NCI-H82 (cell line): ENCODE data around the gene LZTR1.
A peak's percentile ranks its signal among the peaks of the same experiment; 100 is the strongest.
"Not testable (repeated sequence)": the region's sequence is repeated elsewhere in the genome, so short reads cannot be mapped to it uniquely, and the experiment has no call there.

Source experiments
- DNase-seq: peaks from one replicate; lab custom pipeline; 2025; lab: John Stamatoyannopoulos, UW

LZTR1 gene

DNA sequence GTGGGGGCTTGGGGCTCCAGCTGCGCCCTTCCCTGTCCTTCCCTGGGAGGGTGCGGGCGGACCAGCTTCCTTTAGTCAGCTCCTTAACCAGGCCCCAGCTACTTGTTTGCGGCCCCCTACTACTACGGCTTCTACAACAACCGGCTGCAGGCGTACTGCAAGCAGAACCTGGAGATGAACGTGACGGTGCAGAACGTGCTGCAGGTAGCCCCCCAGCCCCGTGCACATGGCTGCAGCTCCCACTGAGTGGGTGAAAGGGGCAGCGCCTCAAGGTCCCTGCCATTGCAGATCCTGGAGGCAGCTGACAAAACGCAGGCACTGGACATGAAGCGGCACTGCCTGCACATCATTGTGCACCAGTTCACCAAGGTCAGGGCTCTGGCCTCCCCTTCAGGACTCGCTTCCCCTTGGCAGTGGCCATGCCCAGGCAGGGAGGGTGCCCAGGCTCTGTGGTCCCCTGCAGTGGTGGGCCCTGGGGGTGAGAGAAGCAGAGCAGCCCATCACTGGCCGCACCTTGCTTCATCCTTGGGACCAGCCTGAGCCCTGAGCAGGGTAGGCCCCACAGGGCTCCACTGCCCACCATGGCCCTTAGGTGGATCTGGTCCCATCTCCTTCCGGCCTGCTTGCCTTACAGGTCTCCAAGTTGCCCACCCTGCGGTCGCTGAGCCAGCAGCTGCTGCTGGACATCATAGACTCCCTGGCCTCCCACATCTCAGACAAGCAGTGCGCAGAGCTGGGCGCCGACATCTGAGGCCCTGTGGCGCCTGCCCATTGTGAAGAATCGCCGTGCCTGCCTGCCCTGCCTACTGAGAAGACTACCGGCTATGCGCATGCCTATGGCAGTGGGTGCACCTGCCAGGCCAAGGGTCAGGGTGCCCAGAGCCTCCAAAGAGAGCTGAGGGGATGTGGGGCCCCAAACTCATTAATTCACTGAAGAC, 14.8 kb downstream of the LZTR1 start:
- DNase-seq, result no peak

DNA sequence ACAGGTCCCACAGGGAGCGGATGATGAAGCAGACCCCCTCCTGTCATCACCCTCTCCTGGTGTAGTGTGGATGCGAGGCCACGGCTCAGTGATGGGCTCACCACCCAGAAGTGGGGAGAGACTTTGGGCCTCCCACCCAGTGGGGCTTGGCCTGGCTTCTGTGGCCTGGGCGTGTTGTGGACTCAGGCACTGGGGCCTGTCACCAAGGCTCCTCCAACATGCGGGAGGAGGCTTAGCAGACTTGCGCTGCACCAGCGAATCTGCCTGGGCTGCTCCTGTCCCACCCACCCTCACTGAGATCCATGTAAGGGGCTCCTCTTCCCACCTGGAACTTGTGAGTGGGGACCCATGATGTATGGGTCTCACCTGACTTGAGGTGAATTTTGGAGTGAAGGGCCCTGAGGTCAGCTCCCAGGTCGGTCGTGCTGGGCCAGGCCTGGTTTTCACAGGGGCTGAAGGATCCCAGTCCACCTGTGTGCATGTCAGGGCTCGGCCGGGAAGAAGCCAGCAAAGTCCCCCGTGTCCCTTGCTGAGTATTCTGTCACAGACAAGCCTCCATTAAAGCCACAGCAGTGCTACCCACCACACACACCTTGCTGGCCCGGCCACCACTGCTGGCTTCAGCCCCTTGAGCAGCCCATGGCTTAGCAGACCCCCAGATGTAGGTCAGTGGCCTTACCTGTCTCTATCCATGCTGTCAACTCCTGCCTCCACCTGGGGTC, 15.6 kb downstream of the LZTR1 start:
- DNase-seq, result no peak

DNA sequence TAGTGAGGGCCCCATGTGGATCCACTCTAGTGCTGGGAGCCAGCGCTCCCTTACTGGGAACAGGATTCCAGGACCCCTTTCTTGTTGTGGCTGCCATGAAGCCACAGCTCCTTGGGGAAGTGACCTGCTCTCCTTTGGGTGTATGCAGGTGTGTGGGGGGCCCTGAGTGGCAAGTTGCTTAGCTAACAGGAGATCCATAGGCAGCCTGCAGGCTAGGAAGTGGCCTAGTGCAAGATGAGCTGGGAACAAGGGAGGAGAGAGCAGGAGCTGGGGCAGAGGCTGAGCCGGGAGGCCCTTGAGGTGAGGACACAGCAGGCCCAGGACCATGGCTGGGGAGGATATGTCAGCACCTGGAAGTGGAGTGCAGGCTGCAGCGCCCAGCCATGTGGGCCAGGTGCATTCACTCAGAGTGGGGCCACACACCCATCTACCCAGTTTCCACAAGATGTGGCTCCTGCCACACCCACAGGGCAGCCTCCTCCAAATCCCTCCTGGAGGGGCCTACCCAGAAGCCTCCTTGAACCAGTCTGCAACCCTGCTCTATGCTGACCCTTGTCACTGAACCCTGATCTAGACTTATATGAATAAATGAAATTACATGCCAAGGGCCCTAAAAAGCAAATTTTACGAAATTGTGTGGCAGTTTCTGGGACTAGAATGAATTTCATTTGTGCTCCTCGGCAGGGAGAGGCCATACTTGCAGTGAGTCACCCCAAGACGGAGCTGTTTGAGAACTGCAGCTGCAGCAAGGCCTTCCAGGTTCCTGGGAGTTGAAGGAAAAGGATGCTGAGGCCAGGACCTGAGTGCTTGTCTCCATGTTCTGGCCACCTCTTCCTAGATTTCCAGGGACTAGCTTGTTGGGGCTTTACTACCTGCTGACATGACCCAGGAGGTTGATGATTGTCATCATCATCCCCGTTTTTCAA, 16.6 kb downstream of the LZTR1 start:
- DNase-seq, result no peak

DNA sequence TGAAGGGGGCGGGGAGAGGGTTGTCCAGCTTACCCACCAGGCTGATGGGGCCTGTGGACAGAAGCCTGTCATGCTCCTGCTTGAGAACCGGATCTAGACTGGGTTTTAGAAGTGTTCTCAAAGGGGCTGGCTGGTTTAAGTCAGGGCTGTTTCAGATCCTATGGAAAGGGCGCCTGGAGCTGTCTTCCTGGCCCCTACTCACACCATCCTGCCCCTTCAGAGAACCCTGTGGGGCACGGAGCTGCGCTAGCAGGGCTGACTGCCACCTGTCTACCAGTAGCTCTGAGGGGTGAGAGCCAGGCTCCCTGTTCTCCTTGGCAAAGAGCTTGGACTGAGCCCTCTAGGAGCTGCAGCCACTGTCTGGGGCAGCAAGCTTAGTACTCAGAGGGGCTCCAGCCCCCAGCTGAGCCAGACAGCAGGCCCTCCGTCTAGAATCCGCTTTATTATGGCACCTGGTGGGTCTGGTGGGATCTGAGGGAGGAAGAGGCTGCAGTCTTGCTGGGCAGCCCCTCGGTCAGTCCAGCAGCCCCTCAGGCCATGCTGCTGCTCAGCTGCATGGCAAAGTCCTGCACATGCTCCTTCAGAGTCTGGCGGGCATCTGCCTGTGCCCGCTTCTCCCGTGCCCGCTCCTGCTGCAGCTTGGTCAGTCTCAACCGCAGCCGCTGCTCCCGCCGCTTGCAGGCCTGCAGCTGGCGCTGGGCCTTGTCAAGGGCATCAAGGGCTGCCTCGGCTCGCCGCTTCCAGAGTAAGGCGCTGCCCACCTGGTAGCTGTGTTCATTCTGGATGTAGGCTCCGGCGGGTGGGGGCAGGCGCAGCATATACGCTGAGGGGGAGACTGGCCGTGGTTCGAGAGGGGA, 17.5 kb downstream of the LZTR1 start:
- no peak for DNase-seq

DNA sequence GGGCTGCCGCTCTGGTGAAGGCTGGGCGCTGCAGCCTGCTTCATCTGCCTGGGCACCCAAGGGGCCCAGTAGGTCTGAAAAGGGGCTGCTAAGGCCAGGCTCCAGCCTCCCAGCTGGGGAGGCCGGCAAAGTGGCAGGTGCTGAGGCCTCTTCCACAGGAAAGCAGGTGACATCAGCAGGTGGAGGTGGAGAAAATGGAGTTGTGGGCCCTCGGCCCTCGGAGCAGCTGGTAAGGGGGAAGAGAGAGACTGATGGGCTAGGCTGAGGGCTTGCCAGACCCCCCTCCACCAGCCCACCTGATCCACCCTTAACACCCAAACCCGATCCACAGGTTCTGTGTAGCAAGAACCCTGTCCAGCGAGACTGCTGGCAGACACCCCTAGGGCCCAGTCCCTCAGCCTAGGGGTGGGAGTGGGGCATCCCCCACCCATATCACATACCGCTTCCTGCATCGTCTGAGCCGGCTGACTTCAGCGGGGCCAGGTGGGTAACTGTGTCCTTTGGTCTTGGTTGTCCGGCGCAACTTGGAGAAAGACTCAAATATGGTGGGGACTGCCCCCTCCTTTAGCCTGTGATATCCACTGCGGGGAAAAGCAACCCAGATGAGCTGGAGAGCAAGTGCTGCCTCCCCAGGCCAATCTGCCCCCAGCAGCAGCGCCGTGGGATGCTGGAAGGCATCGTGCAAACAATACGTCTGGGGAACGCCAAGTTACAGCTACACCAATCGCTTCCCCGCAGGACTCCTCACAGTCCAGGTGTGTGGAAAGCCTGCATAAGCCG, 18.3 kb downstream of the LZTR1 start:
- DNase-seq, result no peak

DNA sequence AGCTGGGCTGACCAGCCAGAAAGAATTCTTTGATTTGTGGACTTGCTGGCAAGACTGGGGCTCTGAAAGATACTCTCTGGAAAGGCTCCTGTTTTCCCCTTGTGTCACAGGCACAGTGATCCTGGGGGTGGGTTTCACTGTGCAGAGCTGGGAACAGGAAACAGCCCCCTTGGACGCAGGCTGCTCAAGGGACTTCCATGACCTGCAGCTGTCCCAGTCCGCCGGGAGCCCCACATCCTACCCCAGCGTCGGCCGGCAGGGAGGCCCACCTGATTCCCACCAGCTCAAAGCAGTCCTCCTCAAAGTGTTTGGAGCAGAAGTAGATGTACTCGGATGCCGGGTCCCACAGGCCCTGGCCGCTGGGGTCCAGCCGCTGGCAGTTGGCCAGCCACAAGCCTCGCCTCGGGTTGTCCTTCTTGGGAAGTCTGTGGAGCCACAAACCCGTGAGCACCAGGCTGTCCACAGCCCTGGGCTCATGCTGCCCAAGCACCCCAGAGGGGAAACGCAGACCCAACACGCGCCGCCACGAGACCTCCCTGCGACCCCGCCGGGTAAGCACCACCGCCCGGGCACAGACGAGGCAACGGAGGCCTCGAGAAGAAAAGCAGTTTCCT, 19.0 kb downstream of the LZTR1 start:
- peak; percentile 27 for DNase-seq

DNA sequence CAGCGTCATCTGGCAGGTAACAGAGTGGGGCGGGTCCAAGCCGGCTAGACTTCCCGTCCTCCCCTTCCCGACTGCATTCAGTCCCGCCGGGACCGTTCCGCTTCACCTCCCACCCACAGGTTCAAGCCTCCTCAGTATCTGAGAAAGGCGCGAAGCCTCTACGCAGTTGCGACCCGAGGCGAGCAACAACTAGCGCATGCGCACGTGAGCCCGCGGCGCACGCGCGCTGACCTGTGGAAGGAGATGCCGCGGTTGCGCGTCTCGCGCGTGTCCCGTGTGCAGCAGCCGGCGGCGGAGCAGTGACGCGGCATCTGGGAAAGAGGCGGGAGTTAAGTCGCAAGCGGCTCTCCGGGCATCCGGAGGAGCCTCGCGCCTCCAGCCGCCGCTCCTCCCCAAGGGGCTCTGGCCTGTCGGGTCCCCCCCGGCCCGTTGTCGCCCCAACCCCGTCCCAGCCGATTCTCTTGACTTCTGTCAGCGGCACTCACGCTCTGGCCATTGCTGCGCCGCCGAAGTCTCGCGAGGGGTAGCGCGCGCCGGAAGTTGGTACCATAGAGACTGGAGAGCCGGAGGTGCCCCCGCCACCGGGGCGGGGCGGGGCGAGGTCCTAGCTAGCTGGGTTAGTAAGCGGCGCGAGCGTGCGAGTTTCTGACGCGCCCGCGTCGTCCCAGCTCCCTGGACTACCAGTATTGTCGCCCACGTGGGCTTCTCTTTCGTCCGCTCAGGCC, 19.7 kb downstream of the LZTR1 start, which contains the start of gene THAP7:
Gene THAP7 (minus strand): TSS at position 518 of the 725 bp plus-strand sequence. CDS start 207 bp downstream, at position 311.
- DNase-seq, result peak; percentile 96

DNA sequence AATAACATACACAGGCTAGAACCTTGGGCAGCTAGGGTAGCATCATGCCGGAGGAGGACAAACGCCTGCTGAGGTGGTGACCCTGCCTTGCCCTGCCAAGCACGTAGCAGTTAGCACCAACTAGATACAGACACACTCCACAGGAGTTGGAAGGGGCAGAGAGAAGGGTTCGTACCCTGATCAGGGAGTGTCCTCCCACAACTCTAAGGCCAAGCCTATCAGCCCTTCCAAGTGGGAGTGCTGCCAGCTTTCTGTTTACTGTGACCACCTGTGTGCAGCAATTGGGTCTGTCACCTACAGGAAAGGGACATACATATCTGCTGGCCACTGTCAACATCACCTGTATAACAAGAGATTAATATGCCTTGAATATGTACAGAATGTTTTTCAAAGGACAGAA, 21.7 kb downstream of the LZTR1 start:
- DNase-seq, result peak; percentile 11

DNA sequence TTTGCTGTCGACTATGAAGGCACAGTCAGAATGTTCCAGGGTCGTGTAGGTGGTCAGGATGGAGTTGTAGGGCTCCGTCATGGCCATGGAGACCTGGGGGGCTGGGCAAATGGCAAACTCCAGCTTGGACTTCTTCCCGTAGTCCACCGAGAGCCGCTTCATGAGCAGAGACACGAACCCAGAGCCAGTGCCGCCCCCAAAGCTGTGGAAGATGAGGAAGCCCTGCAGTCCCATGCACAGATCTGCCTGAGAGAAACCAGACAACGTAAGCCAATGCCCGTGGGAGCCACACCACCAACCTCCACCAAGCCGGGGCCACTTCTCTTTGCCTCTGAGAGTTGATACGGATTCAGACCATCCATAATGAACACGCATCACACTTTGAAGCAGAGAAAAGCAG, 27.1 kb downstream of the LZTR1 start:
- not testable (repeated sequence) for DNase-seq

DNA sequence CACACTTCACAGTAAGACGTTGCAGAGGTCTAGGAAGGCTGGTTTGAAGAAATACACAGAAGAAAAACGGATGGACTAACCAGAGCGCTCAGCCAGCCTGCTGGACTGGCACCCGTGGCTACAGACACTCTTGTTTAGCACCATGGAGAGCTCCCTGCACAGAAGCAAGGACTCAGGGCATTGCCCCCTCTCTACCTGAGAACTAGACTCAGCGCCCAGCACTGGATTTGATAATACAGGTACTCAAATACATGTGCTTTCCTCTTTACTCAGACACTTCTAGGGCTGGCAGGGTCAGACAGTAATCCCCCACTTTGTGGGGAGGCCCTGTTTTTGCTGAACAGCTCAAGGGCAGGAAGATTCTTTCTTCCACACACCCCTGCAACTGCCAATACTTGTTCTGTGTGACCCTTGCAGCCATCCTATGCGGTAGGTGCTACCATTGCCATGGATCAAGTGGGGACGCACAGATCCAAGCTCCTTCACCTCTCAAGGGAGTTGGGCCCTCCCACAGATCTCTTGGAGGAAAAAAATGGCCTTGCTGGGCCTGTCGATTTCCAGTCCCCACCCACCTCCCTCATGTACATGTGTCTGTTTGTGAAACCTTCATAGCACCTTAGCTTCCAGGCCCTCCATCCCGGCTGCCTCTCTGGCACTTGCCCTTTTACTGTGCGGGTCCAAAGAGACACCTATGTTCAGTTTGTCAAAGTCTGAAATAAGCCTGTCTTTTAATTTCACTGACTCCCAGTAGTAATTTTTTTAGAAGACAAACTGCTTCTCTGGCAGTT, 27.7 kb downstream of the LZTR1 start:
- DNase-seq, result no peak

DNA sequence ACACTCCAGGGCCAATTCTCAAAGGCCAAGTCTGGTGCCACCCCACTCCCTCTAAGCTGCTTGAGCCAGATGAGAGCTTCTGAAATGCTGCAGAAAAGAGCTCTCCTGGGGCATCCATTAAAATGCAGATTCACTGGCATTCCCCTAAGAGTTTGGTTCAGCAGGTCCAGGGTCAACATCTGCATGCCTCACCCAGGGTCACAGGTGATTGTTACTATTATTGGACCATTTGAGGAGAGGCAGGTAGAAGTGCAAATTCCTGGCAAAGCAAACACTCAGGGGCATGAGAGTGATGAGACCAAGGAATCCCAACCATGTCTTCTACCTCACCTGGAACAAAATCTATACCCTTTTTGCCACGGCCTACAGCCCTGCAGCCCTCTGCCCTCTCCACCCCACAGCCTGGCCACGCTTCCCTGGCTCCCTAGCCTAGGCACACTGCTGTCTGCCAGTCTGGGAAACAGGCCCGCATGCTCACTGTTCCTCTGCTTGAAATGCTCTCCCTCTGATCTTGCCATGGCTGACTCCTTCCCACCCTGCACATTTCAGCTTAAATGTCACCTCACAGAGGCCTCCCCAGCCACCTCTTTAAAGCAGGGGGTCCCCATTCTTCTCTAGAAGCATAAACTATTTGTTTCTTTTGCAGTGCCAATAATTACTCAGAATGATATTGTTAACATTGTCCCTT, 28.5 kb downstream of the LZTR1 start:
- DNase-seq, result no peak

DNA sequence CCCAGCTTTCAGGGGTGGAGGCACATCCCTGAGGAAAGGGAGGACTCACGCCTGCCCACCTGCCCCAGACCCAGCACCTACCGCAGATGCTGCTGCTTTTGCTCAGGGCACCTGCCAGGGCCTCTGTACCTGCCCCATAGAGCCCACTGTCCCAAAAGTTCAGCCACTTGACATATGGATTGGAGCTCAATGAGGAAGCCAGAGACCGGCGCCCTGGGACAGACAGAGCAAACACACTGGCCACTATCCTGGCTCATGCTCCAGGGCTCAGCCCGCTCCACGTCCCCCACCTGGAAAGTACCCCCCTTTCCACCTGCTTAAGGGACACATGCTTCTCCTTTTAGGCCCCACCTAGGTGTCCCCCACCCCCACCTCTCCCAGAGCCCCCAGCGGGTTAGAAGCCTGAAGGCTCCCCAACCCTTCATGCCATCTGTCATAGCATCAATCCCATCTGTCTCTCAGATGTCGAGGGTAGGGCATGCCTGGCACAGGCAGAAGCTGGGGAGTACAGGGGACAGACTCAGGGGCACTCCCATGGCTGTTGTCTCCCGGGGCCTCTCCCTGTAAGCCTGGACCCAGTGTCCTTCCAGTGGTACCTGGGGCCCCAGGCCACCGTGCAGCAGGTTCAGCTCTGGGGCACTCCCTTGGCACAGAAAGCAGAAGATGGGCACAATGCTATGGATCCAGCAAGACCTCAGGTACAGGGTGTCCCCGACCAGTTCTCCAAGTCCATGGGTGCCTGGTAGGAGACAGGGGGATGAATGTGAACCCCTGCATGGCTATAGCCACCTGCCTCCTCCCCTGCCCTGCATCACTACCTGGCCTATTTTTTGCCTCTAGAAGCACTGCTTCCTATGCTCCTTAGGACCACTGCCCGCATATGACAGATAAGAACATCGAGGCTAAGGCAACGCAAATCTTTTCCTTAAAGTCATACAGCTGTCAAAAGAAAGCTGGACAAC, 30.6 kb downstream of the LZTR1 start:
- DNase-seq, result peak; percentile 19

DNA sequence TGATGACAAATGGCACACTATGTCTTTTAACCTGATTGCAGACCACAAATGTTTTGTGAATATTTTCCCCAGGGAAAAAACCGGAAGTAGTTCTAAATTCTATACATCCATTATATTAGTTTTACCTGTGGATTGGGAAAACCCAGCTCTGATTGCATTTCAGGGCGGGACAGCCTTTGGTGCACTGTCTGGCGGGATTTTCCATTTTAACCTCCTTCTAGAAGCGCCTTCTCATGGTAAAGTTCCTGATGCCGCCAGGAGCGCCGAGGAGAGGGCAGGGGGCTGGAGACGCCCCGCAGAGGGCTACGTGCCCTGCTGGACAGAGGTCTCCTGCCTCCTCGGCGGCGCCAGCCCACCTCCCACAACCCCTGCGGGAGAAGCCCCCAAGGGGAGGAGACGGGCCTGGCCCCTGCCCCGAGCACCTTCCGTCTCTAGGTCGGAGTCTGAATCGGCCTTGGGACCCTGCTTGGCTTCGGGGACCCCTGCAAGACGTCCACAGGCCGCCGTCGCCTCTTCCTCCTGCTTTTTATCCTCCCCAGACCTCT, 31.6 kb downstream of the LZTR1 start:
- DNase-seq, result no peak

DNA sequence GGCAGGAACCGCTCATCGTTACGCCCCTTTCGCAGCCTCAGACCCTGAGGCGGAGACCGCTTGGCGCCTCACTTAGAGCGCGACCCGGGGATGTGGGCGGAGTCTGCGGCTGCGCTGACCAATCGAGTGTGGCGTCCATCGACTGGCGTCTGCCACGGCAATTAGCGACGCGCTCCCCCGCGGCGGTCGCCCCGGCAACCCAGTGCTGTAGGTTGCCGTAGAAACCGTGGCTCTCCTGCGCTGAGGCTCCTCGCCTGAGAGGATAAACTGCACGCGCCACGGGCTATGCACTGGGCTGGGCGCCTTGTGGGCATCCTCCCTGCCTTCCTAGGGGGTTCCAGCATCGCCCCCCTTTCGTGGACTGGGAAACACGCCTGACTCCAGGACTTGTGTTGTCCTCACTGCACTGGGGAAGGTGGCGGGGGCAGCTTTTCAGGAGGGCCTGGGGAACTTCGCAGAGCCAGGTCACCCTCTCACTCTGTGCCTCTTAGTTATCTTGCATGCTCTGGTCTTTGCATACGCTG, 32.2 kb downstream of the LZTR1 start:
- DNase-seq, result peak; percentile 98

DNA sequence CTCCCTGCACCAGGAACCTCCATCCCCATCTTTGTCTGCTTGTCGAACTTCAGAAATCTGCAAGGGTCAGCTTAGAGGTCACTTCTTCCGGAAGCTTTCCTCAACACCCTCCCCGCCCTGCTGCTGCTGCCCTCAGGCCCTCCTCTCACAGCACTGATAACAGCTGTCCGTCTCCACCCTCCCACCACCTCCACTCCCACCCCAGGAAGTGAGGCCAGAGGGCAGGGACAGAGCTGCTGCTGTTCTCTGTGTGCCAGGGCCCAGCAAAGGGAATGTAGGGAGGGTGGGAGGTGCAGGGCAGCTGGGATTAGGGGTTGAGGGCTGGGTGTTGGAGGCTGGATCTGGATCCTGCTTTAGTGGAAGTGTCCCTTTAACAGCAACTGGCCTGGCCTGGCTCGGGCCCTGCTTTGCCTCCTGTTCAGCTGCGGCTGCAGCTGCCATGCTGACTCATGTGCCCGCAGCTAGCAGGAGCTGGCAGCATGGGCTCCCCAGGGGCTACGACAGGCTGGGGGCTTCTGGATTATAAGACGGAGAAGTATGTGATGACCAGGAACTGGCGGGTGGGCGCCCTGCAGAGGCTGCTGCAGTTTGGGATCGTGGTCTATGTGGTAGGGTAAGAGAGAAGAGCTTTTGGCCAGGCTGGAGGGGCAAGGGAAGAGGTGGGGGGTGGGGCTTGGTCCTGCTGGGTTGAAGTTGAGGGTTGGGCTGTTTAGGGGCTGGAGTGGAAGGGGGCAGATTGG, 32.8 kb downstream of the LZTR1 start, which contains the start of gene P2RX6:
Gene P2RX6 (plus strand): TSS at position 440 of the 740 bp plus-strand sequence. CDS start 10 bp downstream, at position 450.
- DNase-seq, result peak; percentile 78
